HG03521 (cell line): ENCODE results near the gene MGMT.

ENCODE experiments used
- ATAC-seq: cut with Tn5 transposase; IDR thresholded peaks from one replicate; pipeline ENCODE4 v1.9.1; 2021; ENCODE audit warnings: mild to moderate bottlenecking, moderate library complexity; ENCODE audit not compliant: unreplicated experiment

MGMT gene

GRCh38 chr10:129615381-129615780 lies 148.3 kb downstream of the MGMT start:
- ATAC-seq: no peak

GRCh38 chr10:129615921-129616525 lies 149.0 kb downstream of the MGMT start:
- no peak for ATAC-seq

- ATAC-seq: no peak
Observed at GRCh38 chr10:129617768-129618167, 150.7 kb downstream of the MGMT start.

GRCh38 chr10:129621062-129621461 lies 154.0 kb downstream of the MGMT start:
- no peak for ATAC-seq

- ATAC-seq: no peak
Observed at GRCh38 chr10:129621693-129622092, 154.7 kb downstream of the MGMT start.

- no peak for ATAC-seq
Observed at GRCh38 chr10:129622291-129622690, 155.2 kb downstream of the MGMT start.

- ATAC-seq: no peak
Observed at GRCh38 chr10:129622736-129623135, 155.7 kb downstream of the MGMT start.

GRCh38 chr10:129624526-129624925 lies 157.5 kb downstream of the MGMT start:
- no peak for ATAC-seq

- no peak for ATAC-seq
Observed at GRCh38 chr10:129626309-129626708, 159.3 kb downstream of the MGMT start.

- ATAC-seq: no peak
Observed at GRCh38 chr10:129626796-129627435, 159.9 kb downstream of the MGMT start.

GRCh38 chr10:129627442-129627841 lies 160.4 kb downstream of the MGMT start:
- ATAC-seq: no peak

GRCh38 chr10:129628823-129629222 lies 161.8 kb downstream of the MGMT start:
- no peak for ATAC-seq

- ATAC-seq: no peak
Observed at GRCh38 chr10:129629911-129630310, 162.9 kb downstream of the MGMT start.

- no peak for ATAC-seq
Observed at GRCh38 chr10:129631006-129631405, 164.0 kb downstream of the MGMT start.

- ATAC-seq: no peak
Observed at GRCh38 chr10:129631870-129632623, 165.0 kb downstream of the MGMT start.

- no peak for ATAC-seq
Observed at GRCh38 chr10:129637010-129637409, 170.0 kb downstream of the MGMT start.

GRCh38 chr10:129637846-129638245 lies 170.8 kb downstream of the MGMT start:
- ATAC-seq: no peak

- no peak for ATAC-seq
Observed at GRCh38 chr10:129641351-129641750, 174.3 kb downstream of the MGMT start.

GRCh38 chr10:129641982-129642381 lies 174.9 kb downstream of the MGMT start:
- ATAC-seq: no peak

GRCh38 chr10:129642427-129642826 lies 175.4 kb downstream of the MGMT start:
- ATAC-seq: no peak

- ATAC-seq: no peak
Observed at GRCh38 chr10:129643266-129643665, 176.2 kb downstream of the MGMT start.

- ATAC-seq: no peak
Observed at GRCh38 chr10:129645487-129645886, 178.4 kb downstream of the MGMT start.
